HEK293 (cell line): Measurements from ENCODE around the gene BAIAP2.

Experiments
- CTCF ChIP-seq: fragments of 450-650 bp; formaldehyde crosslinking; IDR thresholded peaks from 2 replicates; pipeline ENCODE4 v1.5.1; 2016; ENCODE audit warnings: missing biosample characterization, missing genetic modification characterization
- ZFP37 ChIP-seq: fragments of 450-650 bp; formaldehyde crosslinking; IDR thresholded peaks from 2 replicates; pipeline ENCODE4 v1.5.1; 2016; ENCODE audit warnings: missing biosample characterization, missing genetic modification characterization
- ZNF114 ChIP-seq: fragments of 450-650 bp; formaldehyde crosslinking; IDR thresholded peaks from 2 replicates; pipeline ENCODE4 v1.5.0; 2017; ENCODE audit warnings: missing biosample characterization, missing genetic modification characterization
- ZNF140 ChIP-seq: fragments of 450-650 bp; formaldehyde crosslinking; IDR thresholded peaks from 2 replicates; pipeline ENCODE4 v1.5.1; 2016; ENCODE audit warnings: missing biosample characterization, missing genetic modification characterization
- ZSCAN5A ChIP-seq: fragments of 450-650 bp; formaldehyde crosslinking; IDR thresholded peaks from 2 replicates; pipeline ENCODE4 v1.5.1; 2016; ENCODE audit warnings: missing biosample characterization, missing genetic modification characterization
- TF ChIP-seq, protein P1 (sequence below): fragments of 450-650 bp; formaldehyde crosslinking; IDR thresholded peaks from 2 replicates; pipeline ENCODE4 v1.5.1; 2016; ENCODE audit warnings: missing biosample characterization, missing genetic modification characterization
- TF ChIP-seq, protein P2 (sequence below): IDR thresholded peaks from 2 replicates; pipeline ENCODE4 v1.6.1; 2011; ENCODE audit warnings: mild to moderate bottlenecking, low read depth, low read length, borderline replicate concordance

- no peak for TF ChIP-seq CTCF (tag by site-specific recombination)
- TF ChIP-seq ZFP37 (tag by site-specific recombination): no peak
- TF ChIP-seq ZNF140 (tag by site-specific recombination): no peak
- no peak for TF ChIP-seq ZNF114 (tag by site-specific recombination)
- TF ChIP-seq, protein P1, sequence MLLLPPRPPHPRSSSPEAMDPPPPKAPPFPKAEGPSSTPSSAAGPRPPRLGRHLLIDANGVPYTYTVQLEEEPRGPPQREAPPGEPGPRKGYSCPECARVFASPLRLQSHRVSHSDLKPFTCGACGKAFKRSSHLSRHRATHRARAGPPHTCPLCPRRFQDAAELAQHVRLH: no peak
- TF ChIP-seq, protein P2, sequence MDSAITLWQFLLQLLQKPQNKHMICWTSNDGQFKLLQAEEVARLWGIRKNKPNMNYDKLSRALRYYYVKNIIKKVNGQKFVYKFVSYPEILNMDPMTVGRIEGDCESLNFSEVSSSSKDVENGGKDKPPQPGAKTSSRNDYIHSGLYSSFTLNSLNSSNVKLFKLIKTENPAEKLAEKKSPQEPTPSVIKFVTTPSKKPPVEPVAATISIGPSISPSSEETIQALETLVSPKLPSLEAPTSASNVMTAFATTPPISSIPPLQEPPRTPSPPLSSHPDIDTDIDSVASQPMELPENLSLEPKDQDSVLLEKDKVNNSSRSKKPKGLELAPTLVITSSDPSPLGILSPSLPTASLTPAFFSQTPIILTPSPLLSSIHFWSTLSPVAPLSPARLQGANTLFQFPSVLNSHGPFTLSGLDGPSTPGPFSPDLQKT: no peak
- TF ChIP-seq ZSCAN5A (tag by site-specific recombination): no peak
These were observed 90.7 kb downstream of the BAIAP2 start for GRCh38 chr17:81125573-81126081.
